NK-92 treated with Interleukin-12 subunit alpha and Interleukin-12 subunit beta, amount 100 ng/mL, for 24 hours (cell line): ENCODE data around the gene RUNDC1.

ENCODE experiments used
- DNase-seq: peaks from one replicate; lab custom pipeline; 2025; lab: John Stamatoyannopoulos, UW

Gene RUNDC1

GRCh38 chr17:43042025-43042628, 61.8 kb downstream of the RUNDC1 start:
- DNase-seq, result no peak
